Suppressor macrophage treated with lipopolysaccharide for 4 hours (primary cell): ENCODE measurements around the gene SPSB4.

Experiments
- DNase-seq: peaks from one replicate; pipeline ENCODE4 v3.0.0-alpha.2; 2020

The SPSB4 gene

GRCh38 chr3:141055136-141055535 is 4.0 kb downstream of the SPSB4 start:
- no peak for DNase-seq

DNA sequence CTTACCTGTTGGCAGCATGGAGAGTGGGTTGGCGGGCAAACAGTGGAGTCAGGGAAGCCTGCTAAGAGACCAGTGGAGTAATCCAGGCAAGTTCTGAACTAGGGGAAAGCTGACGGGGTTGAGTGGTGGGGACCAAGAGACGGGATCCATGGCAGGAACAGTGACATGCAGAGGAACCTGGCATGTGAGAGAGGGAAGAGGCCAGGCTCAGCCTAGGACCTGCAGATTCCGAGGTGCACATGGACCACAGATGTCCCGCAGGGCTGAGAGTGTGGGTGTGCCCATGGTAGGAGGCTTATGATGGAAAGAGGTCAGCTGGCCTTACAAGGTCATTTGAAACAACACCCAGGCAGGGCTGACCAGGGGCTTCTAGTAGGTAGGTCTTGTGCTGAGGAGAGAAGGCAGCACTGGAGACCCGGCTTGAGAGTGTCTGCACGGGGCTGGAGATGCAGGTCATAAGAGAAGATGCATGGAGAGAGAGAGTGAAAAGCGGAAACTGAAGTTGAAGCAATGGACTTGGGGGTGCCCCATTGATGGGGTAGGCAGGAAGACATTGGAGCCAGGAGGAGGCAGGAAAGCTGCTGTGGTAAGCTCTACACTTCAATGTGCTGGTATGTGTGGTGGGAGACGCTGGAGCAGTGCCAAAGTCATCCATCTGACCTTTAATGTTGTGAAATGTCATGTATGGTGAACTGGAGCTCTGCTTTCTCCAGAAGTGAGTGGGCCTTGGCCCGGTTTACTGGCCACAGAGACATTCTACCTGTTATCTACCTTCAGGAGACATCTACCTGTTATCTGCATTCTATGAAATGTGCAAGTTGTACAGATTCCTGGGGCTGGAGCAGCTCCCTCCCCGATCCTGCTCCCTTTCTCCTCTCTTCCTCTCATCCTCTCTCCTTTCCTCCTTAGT is 4.6 kb downstream of the SPSB4 start:
- DNase-seq: no peak

- DNase-seq: no peak
Observed at GRCh38 chr3:141056751-141057171, 5.6 kb downstream of the SPSB4 start.

DNA sequence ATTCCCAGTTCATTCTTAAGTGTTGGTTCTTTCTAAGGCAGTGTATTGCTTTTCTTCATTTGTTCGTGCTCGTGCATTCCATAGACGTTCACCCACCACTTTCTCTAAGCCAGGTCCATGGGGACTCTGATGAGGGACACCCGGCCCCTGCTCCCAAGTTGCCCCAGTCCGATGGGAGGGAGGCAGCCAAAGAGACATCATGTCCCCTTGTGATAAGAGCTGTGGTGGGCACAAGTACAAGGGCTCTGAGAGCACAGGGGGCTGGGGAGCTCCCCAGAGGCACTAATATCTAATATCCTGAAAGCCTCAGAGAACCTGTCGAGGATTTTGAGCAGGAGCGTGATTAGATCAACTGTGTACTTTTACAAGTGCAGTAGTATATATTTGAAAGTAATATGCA is 6.3 kb downstream of the SPSB4 start:
- no peak for DNase-seq

DNA sequence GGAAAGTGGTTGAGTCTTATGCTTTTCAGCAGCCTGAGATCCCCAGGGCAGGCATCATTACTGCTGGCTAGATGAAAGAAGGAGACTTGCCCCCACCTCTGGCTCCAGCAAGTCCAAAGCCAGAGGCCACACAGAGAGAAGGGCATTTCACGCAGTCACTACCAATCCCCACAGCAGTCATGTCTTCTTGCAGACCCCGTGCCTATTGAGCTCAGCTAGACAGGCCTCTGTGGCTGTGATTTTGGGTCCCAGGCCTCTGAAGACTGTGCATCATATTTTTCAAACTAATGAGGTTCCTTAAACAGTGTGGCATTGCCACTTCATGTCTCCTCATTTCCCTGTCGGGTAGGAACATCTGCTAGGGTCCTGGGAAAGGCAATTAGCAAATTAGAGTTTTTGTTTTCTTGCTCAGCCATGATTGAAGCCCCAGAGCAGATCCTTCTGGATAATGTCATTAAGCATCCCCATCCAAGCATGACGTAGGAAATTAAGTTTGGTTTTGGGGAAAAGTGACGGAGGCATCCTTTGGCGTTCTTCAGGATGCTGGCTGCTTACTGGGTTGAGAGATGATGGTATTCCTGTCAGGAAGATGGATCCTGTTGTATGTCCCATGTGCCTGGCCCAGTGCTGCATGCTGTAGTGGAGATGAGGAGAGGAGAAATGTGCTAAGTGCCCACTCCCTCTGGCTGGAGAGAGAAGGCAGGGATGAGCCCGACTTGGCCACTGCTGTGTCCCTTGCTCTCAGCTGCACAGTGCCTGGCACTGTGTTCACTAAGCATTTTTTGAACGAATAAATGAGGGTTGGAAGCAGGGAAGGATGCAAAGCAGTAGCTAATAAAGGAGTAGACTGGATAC is 7.0 kb downstream of the SPSB4 start:
- no peak for DNase-seq

GRCh38 chr3:141058996-141059395 is 7.8 kb downstream of the SPSB4 start:
- DNase-seq: no peak

DNA sequence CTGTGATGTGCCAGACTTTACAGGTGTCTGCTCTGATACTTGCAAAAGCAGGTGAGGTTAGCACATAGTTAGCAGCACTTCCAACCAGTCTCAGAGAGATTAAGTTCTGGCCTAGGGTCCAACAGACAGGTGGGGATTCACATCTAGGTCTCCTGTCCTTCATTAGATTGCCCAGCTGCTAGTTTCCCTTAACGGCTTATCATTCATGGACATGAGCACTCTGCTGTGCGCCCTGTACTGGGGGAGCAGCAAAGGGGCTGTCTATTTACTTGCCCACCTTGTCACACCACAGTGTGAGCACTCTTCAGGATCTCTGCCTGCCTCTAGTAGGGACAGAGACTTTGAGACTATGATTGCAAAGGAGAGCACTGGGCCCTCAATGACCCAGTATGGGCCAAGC is 8.7 kb downstream of the SPSB4 start:
- no peak for DNase-seq

DNA sequence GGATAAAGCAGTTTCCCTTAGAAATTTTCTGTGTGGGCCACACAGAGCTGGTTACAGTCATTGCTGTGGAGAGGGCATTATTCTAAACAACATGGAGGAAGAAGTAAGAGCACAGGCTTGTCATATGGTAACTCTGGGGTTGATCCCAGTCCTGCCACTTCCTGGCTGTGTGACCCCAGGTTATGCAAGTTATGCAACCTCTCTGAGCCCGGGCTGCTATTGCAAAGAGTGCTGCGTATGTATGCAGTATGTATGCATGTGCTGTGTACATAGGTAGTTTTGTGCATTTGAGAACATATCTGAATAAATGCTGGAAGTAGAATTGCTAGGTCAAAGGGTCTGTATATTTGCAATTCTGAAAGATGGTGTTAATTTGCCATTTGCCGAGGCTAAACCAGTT is 9.2 kb downstream of the SPSB4 start:
- DNase-seq: no peak

DNA sequence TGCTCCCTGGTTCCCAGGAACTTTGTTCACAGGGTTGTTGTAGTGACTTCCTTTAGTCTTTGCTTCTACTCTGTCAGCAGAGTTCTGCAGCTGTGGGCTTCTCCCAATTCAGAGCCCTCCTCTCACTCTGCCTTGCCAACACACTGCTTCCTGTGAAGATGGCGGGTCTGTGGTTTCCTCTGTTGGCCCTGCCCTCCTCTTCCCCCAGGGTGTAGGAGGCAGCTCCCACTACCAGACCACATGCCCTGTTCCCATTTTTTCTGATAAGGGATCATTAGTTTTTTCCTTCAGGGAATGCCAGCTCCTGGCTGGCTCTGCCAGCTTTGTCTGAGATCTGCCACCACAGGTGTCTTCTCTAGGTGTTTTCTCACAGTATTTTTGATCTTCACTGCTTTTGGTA is 12.7 kb downstream of the SPSB4 start:
- no peak for DNase-seq

- no peak for DNase-seq
Observed at GRCh38 chr3:141064255-141064926, 13.2 kb downstream of the SPSB4 start.

GRCh38 chr3:141065258-141065657 is 14.1 kb downstream of the SPSB4 start:
- no peak for DNase-seq

DNA sequence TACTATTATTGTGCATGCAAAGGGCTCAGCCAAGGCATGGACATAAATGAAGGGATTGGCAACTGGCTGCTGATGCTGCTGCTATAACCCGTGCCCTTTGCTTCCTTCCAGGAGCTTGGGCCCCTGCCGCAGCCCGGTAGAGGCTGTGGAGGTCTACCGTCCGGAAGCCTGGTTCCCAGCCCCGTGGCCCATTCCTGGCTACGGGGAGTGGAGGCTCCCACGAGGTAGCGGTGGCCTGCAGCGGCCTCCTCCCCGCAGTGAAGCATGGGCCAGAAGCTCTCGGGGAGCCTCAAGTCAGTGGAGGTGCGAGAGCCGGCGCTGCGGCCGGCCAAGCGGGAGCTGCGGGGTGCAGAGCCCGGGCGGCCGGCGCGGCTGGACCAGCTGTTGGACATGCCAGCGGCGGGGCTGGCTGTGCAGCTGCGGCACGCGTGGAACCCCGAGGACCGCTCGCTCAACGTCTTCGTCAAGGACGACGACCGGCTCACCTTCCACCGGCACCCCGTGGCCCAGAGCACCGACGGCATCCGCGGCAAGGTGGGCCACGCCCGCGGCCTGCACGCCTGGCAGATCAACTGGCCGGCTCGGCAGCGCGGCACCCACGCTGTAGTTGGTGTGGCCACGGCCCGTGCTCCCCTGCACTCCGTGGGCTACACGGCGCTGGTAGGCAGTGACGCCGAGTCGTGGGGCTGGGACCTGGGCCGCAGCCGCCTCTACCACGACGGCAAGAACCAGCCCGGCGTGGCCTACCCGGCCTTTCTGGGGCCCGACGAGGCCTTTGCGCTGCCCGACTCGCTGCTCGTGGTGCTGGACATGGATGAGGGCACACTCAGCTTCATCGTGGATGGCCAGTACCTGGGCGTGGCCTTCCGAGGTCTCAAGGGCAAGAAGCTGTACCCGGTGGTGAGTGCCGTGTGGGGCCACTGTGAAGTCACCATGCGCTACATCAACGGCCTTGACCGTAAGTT is 15.0 kb downstream of the SPSB4 start:
- DNase-seq: no peak

DNA sequence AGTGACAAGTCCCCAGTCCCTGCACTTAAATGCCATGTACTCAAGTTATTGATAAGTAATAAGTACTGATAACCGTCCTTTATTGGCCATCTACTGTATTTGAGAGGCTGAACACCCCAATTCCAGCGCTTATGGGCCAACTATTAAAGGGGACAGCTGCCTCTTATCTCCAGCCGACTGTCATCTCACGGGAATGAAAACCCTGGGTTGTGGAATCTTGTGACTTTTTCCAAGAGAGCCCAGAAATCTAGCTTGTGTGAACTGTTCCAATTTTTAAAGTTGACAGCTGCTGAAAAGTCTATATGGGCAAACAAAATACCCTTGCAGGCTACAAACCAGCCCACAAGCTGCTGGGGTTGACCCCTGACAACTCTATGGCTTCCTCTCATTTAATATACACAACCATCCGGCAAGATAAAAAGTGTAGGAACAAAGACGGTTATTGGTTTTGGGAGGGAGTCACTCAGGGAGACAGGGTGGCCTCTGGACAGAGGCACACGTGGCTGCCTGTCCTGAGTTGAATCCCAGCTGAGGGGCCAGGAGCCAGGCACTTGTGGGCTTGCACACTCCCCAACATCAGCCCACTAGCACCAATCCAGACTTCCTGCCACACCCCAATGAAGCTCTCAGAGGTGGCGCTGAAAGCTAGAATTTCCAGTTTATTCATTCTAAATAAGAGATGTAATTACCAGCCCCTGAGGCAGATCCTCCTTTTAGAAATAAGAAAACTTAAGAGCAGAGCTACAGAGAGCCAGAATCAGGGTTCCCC is 16.2 kb downstream of the SPSB4 start:
- no peak for DNase-seq

- no peak for DNase-seq
Observed at GRCh38 chr3:141070229-141070628, 19.1 kb downstream of the SPSB4 start.

DNA sequence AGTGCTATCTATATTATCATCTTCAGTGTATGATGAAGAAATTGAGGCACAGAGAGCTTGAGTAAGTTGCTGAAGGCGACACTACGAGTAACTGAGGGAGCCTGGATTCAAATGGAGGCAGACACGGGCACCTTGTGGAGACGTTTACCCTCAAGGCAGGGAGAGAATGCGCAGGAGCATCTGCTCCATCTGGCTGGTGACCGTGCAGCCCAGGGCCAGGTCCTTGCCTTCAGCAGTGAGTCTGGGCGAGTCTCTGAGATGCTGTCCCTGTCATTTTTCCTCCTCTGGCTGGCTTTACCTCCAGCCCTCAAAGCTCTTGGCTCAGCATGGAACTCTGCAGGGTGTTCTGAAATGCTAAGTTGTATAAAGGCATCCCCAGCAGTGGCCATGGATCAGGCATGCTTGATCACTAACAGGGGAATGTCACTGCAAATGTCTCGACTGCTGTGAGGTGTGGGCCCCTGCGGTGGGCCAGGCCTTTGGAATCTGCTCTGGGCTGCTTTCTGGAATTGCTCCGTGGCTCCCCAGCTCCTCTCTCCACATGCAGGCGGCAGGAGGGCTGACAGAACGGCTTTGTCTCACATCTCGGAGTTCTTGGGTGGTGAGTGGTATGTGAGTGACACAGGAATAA is 19.7 kb downstream of the SPSB4 start:
- no peak for DNase-seq

DNA sequence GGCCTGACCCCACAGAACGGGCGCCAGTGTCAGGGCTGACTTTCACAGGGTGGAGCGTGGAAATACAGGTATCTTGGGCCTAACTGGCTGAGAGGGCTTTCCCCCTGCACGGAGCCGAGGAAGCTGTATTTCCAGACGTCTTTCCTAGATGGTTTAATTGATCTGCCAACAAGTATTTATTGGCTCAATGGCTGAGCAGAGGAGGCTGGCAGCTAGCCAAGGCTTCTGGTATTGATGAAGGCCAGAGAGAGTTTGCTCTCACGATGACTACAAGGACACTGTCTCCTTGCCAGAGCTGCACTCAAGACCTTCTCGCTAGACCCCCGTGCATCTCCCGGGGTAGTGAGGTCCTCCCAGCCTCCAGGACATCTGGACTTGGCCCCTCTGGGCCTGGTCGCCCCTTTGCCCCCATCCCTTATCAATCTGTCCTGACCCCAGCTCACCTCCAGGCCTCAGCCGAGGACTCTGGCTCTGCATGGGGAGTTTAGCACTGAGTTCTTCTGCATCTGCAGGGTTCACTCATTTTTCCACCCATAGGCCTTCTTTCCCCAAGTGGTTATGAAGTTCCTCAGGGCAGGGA is 20.6 kb downstream of the SPSB4 start:
- no peak for DNase-seq

DNA sequence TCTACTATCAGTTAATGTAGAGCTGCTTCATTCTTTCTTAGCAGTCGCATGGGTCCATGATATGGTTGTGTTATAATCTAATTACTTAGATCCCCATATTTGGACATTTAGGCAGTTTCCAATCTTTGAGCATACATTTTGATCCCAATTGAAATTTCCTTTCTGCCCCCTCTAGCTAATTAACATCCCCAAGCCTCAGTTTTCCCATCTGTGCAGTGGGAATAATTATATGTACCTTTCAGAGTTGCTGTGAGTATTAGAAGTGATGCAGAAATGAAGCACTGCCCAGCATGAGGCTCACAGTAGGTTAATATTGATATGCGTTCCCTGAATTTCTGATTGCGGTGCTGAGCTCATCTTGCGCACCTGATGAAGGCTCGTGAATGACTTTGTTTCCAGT is 21.8 kb downstream of the SPSB4 start:
- DNase-seq: no peak

GRCh38 chr3:141073580-141073979 is 22.4 kb downstream of the SPSB4 start:
- no peak for DNase-seq

DNA sequence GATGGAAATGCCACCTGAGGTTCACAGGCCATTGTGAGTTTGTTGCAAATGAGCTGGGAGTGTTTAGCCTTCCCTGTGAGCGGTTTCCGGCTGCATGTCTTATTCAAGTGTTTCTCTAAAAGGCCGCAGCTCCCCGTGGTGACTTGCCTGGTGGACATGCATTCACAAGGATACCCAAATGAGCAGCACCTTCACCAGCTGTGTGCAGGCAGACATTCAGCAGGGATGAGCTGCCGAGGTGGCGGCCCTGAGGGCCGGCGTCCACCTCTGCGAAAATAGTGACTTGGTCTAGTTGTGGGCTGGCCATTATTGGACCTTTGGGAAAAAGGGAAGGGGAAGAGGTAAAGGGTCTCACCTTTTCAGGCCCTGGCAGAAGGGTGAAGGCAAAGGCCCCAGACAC is 23.4 kb downstream of the SPSB4 start:
- DNase-seq: no peak

GRCh38 chr3:141076036-141076773 is 25.1 kb downstream of the SPSB4 start:
- peak; percentile 17 for DNase-seq
